ENCODE data around the gene SLCO2A1.

The SLCO2A1 gene

GRCh38 chr3:134028486-134029255 is 1.1 kb downstream of the SLCO2A1 start:
- H3K36me3 ChIP-seq (ENCODE audit: low read length) = no peaks in the 10 kb centered on the region
- H3K9me3 ChIP-seq (ENCODE audit: insufficient read depth, low read length) = no peaks in the 10 kb centered on the region
- no peaks in the 10 kb centered on the region for H3F3A ChIP-seq (ENCODE audit: insufficient read depth)
- H3K4me2 ChIP-seq (ENCODE audit: low read depth, low read length, poor library complexity, severe bottlenecking) = no peak overlapping the region
- no peak overlapping the region for H3K9ac ChIP-seq (ENCODE audit: low read length)
- no peaks in the 10 kb centered on the region for H3K79me2 ChIP-seq (ENCODE audit: insufficient read depth, low read length)
- TF ChIP-seq CTCF (IDR thresholded peaks at IDR 0.05; ENCODE audit: insufficient read depth, low read length, poor library complexity, severe bottlenecking) (no peak), EZH2phosphoT487 (conservative IDR thresholded peaks at IDR 0.05; ENCODE audit: low read length) (no peak)
- no peak overlapping the region for H2AFZ ChIP-seq (ENCODE audit: low read depth, low read length, severe bottlenecking)
- H3K27me3 ChIP-seq (ENCODE audit: low read length) = no peaks in the 10 kb centered on the region
- no peaks in the 10 kb centered on the region for H4K20me1 ChIP-seq (ENCODE audit: low read depth, low read length)
- no peak overlapping the region for H3K4me3 ChIP-seq (ENCODE audit: insufficient read depth, low read length, poor library complexity, severe bottlenecking)
- H3K27ac ChIP-seq (ENCODE audit: low read depth, low read length) = no peak overlapping the region
- no peaks in the 10 kb centered on the region for H3K9me2 ChIP-seq (replicated peaks; ENCODE audit: insufficient read depth, low read length)

- H4K20me1 ChIP-seq (ENCODE audit: low read depth, low read length) = no peaks in the 10 kb centered on the region
- H2AFZ ChIP-seq (ENCODE audit: low read depth, low read length, severe bottlenecking) = no peak overlapping the region
- H3K79me2 ChIP-seq (ENCODE audit: insufficient read depth, low read length) = no peaks in the 10 kb centered on the region
- no peak for TF ChIP-seq EZH2phosphoT487 (conservative IDR thresholded peaks at IDR 0.05; ENCODE audit: low read length)
- TF ChIP-seq CTCF (IDR thresholded peaks at IDR 0.05; ENCODE audit: insufficient read depth, low read length, poor library complexity, severe bottlenecking) = no peak
- H3K4me3 ChIP-seq (ENCODE audit: insufficient read depth, low read length, poor library complexity, severe bottlenecking) = no peak overlapping the region
- no peaks in the 10 kb centered on the region for H3K27me3 ChIP-seq (ENCODE audit: low read length)
- no peaks in the 10 kb centered on the region for H3K36me3 ChIP-seq (ENCODE audit: low read length)
- H3K4me2 ChIP-seq (ENCODE audit: low read depth, low read length, poor library complexity, severe bottlenecking) = no peak overlapping the region
- H3K9me3 ChIP-seq (ENCODE audit: insufficient read depth, low read length) = no peaks in the 10 kb centered on the region
- H3K9me2 ChIP-seq (replicated peaks; ENCODE audit: insufficient read depth, low read length) = no peaks in the 10 kb centered on the region
- H3K27ac ChIP-seq (ENCODE audit: low read depth, low read length) = no peak overlapping the region
- H3K9ac ChIP-seq (ENCODE audit: low read length) = no peak overlapping the region
- H3F3A ChIP-seq (ENCODE audit: insufficient read depth) = no peaks in the 10 kb centered on the region
Measured at GRCh38 chr3:134027631-134028030, 2.1 kb downstream of the SLCO2A1 start.

GRCh38 chr3:134020135-134020680 is 9.5 kb downstream of the SLCO2A1 start:
- no peak overlapping the region for H3K4me3 ChIP-seq (ENCODE audit: insufficient read depth, low read length, poor library complexity, severe bottlenecking)
- H3K9me3 ChIP-seq (ENCODE audit: insufficient read depth, low read length) = no peaks in the 10 kb centered on the region
- no peak for TF ChIP-seq CTCF (IDR thresholded peaks at IDR 0.05; ENCODE audit: insufficient read depth, low read length, poor library complexity, severe bottlenecking)
- no peak for TF ChIP-seq EZH2phosphoT487 (conservative IDR thresholded peaks at IDR 0.05; ENCODE audit: low read length)
- H2AFZ ChIP-seq (ENCODE audit: low read depth, low read length, severe bottlenecking) = no peak overlapping the region
- no peaks in the 10 kb centered on the region for H3F3A ChIP-seq (ENCODE audit: insufficient read depth)
- H3K9me2 ChIP-seq (replicated peaks; ENCODE audit: insufficient read depth, low read length) = no peaks in the 10 kb centered on the region
- no peaks in the 10 kb centered on the region for H3K27me3 ChIP-seq (ENCODE audit: low read length)
- H3K9ac ChIP-seq (ENCODE audit: low read length) = no peak overlapping the region
- H3K36me3 ChIP-seq (ENCODE audit: low read length) = no peaks in the 10 kb centered on the region
- no peaks in the 10 kb centered on the region for H3K79me2 ChIP-seq (ENCODE audit: insufficient read depth, low read length)
- H3K27ac ChIP-seq (ENCODE audit: low read depth, low read length) = no peak overlapping the region
- H3K4me2 ChIP-seq (ENCODE audit: low read depth, low read length, poor library complexity, severe bottlenecking) = no peak overlapping the region
- no peaks in the 10 kb centered on the region for H4K20me1 ChIP-seq (ENCODE audit: low read depth, low read length)

All from SU-DHL-6 (cell line).